CD4-positive, alpha-beta memory T cell (primary cell): Measurements from ENCODE around the gene NPFFR1. TPM values are rescaled to one million over a fixed set of nuclear protein-coding genes. Genes with fewer than 3 reads are reported as not detected.

Experiments
- CTCF ChIA-PET: fragments of 350-600 bp; sonication (Branson Sonifier 250); formaldehyde crosslinking; loops from one replicate; lab custom pipeline; 2021; ENCODE audit warnings: inconsistent platforms; ENCODE audit not compliant: partially characterized antibody; lab: Charles Lee
- POLR2A ChIA-PET: fragments of 350-600 bp; sonication (Branson Sonifier 250); formaldehyde crosslinking; loops from one replicate; lab custom pipeline; 2021; ENCODE audit not compliant: partially characterized antibody; lab: Charles Lee
- DNase-seq, 5 donors: peaks; one replicate each; pipeline versions ENCODE4 v3.0.0 to v3.0.0-alpha.2; 2020 to 2022; ENCODE audit warnings: mixed read lengths in 1 of 5
- H3K27ac ChIP-seq: one replicate; pipeline ENCODE4 v1.7.0; 2013; ENCODE audit warnings: low read depth, low read length
- H3K27me3 ChIP-seq: 2 replicates; pipeline ENCODE4 v1.7.0; 2013; ENCODE audit warnings: mild to moderate bottlenecking, low read length, moderate library complexity; ENCODE audit not compliant: insufficient read depth
- H3K36me3 ChIP-seq: 2 replicates; pipeline ENCODE4 v1.7.0; 2013; ENCODE audit warnings: mild to moderate bottlenecking, low read length, moderate library complexity; ENCODE audit not compliant: insufficient read depth
- H3K4me1 ChIP-seq: 2 replicates; pipeline ENCODE4 v1.7.0; 2013; ENCODE audit warnings: mild to moderate bottlenecking, low read length, moderate library complexity; ENCODE audit not compliant: insufficient read depth
- H3K4me3 ChIP-seq, 2 donors: one replicate each; pipeline ENCODE4 v1.7.0; 2013; ENCODE audit warnings: low read length in 2 of 2, mild to moderate bottlenecking in 1 of 2
- H3K9me3 ChIP-seq, 2 donors: one replicate each; pipeline ENCODE4 v1.7.0; 2013; ENCODE audit warnings: low read length in 2 of 2, control low read depth in 1 of 2; ENCODE audit not compliant: control insufficient read depth in 1 of 2
- H3K27ac Mint-ChIP-seq, 7 donors: one replicate each; pipeline ENCODE4 v1.8.0; 2020 to 2021; ENCODE audit warnings: mixed read lengths in 7 of 7, mild to moderate bottlenecking in 6 of 7, inconsistent platforms in 3 of 7, moderate library complexity in 3 of 7
- H3K27me3 Mint-ChIP-seq, 2 donors: one replicate each; pipeline ENCODE4 v1.8.0; 2020 to 2021; ENCODE audit warnings: mixed read lengths in 2 of 2
- H3K36me3 Mint-ChIP-seq, 2 donors: one replicate each; pipeline ENCODE4 v1.8.0; 2020 to 2021; ENCODE audit warnings: mixed read lengths in 2 of 2, inconsistent platforms in 1 of 2, mild to moderate bottlenecking in 1 of 2
- H3K4me1 Mint-ChIP-seq, 4 donors: one replicate each; pipeline ENCODE4 v1.8.0; 2020 to 2021; ENCODE audit warnings: mixed read lengths in 4 of 4, mild to moderate bottlenecking in 1 of 4
- H3K4me3 Mint-ChIP-seq, 8 donors: one replicate each; pipeline ENCODE4 v1.8.0; 2020 to 2021; ENCODE audit warnings: mixed read lengths in 8 of 8, mild to moderate bottlenecking in 7 of 8, moderate library complexity in 6 of 8, inconsistent platforms in 3 of 8
- H3K9me3 Mint-ChIP-seq, 8 donors: one replicate each; pipeline ENCODE4 v1.8.0; 2020 to 2021; ENCODE audit warnings: mixed read lengths in 8 of 8, mild to moderate bottlenecking in 5 of 8, inconsistent platforms in 3 of 8, moderate library complexity in 1 of 8
- intact Hi-C: fragments of 100-400 bp; cut with micrococcal nuclease; formaldehyde crosslinking; loops from one replicate; pipeline ENCODE4 v1.15.1; 2023
- polyA plus RNA-seq, 2 donors: library from polyadenylated mRNA; unstranded; fragments of 300-500 nt; fragmentation: Illumina TruSeq; gene quantifications; one replicate each; pipeline ENCODE4 v1.2.3, GENCODE V29; 2021
- total RNA-seq, 2 experiments: library from RNA; stranded (reverse); gene quantifications; one replicate each; pipeline ENCODE4 v1.2.3, GENCODE V29; 2021

NPFFR1 gene
- total and polyA plus RNA-seq, 4 experiments from 2014 or later = not detected

- H3K4me3 Mint-ChIP-seq = no peak overlapping the region
- H3K4me3 ChIP-seq = no peak overlapping the region
- H3K4me1 Mint-ChIP-seq = no peaks in the 10 kb centered on the region
- no peak for DNase-seq
- intact Hi-C loops = no loop called here
- H3K27me3 Mint-ChIP-seq = no peaks in the 10 kb centered on the region
- ChIA-PET POLR2A (no interaction called here), CTCF (interaction anchor here (1.7 kb wide), 1 partner anchor 41 kb away, joined by 3 read pairs; no protein-coding TSS in a partner anchor)
- H3K9me3 Mint-ChIP-seq = no peaks in the 10 kb centered on the region
- no peaks in the 10 kb centered on the region for H3K9me3 ChIP-seq
- H3K36me3 ChIP-seq = no peaks in the 10 kb centered on the region
- H3K4me1 ChIP-seq = no peaks in the 10 kb centered on the region
- H3K27ac ChIP-seq = no peak overlapping the region
- H3K27me3 ChIP-seq = no peaks in the 10 kb centered on the region
- peak overlapping the region in 1 of 7 donors; percentile 0 for H3K27ac Mint-ChIP-seq
- H3K36me3 Mint-ChIP-seq = no peaks in the 10 kb centered on the region
These were observed 22.4 kb upstream of the NPFFR1 start for GRCh38 chr10:70306181-70306705.

- no peaks in the 10 kb centered on the region for H3K9me3 ChIP-seq
- Mint-ChIP-seq H3K4me1 (no peaks in the 10 kb centered on the region), H3K36me3 (no peaks in the 10 kb centered on the region), H3K27ac (no peak overlapping the region), H3K4me3 (no peak overlapping the region), H3K27me3 (no peaks in the 10 kb centered on the region), H3K9me3 (no peaks in the 10 kb centered on the region)
- no peaks in the 10 kb centered on the region for H3K36me3 ChIP-seq
- no peak overlapping the region for H3K4me3 ChIP-seq
- intact Hi-C loops = no loop called here
- H3K27ac ChIP-seq = no peak overlapping the region
- H3K27me3 ChIP-seq = no peaks in the 10 kb centered on the region
- ChIA-PET CTCF (no interaction called here), POLR2A (no interaction called here)
- no peak for DNase-seq
- no peaks in the 10 kb centered on the region for H3K4me1 ChIP-seq
These were observed 19.9 kb upstream of the NPFFR1 start for GRCh38 chr10:70303730-70304129.

GRCh38 chr10:70302292-70302691 is 18.5 kb upstream of the NPFFR1 start:
- Histone ChIP-seq H3K27me3 (no peaks in the 10 kb centered on the region), H3K9me3 (no peaks in the 10 kb centered on the region), H3K4me1 (no peaks in the 10 kb centered on the region), H3K36me3 (no peaks in the 10 kb centered on the region), H3K4me3 (no peak overlapping the region), H3K27ac (no peak overlapping the region)
- Mint-ChIP-seq H3K4me1 (no peaks in the 10 kb centered on the region), H3K27me3 (no peaks in the 10 kb centered on the region), H3K36me3 (no peaks in the 10 kb centered on the region), H3K27ac (no peak overlapping the region), H3K4me3 (no peak overlapping the region), H3K9me3 (no peaks in the 10 kb centered on the region)
- POLR2A ChIA-PET = no interaction called here
- DNase-seq = no peak
- CTCF ChIA-PET = no interaction called here
- intact Hi-C loops = no loop called here

- Mint-ChIP-seq H3K4me3 (no peak overlapping the region), H3K36me3 (no peaks in the 10 kb centered on the region), H3K27me3 (no peaks in the 10 kb centered on the region), H3K27ac (no peak overlapping the region), H3K4me1 (no peaks in the 10 kb centered on the region), H3K9me3 (no peaks in the 10 kb centered on the region)
- ChIA-PET CTCF (interaction anchor here (0.7 kb wide), 1 partner anchor 64 kb away, joined by 3 read pairs; no protein-coding TSS in a partner anchor), POLR2A (no interaction called here)
- Histone ChIP-seq H3K4me3 (no peak overlapping the region), H3K36me3 (no peaks in the 10 kb centered on the region), H3K4me1 (no peaks in the 10 kb centered on the region), H3K9me3 (no peaks in the 10 kb centered on the region), H3K27me3 (no peaks in the 10 kb centered on the region), H3K27ac (no peak overlapping the region)
- no peak for DNase-seq
- intact Hi-C loops = no loop called here
These were observed 17.2 kb upstream of the NPFFR1 start for GRCh38 chr10:70300908-70301597.

- H3K27ac Mint-ChIP-seq = no peak overlapping the region
- H3K4me3 Mint-ChIP-seq = no peak overlapping the region
- H3K27ac ChIP-seq = no peak overlapping the region
- H3K36me3 ChIP-seq = no peaks in the 10 kb centered on the region
- POLR2A ChIA-PET = no interaction called here
- no peaks in the 10 kb centered on the region for H3K4me1 ChIP-seq
- no peak overlapping the region for H3K4me3 ChIP-seq
- no peaks in the 10 kb centered on the region for H3K27me3 ChIP-seq
- no peaks in the 10 kb centered on the region for H3K9me3 ChIP-seq
- intact Hi-C loops = no loop called here
- H3K9me3 Mint-ChIP-seq = no peaks in the 10 kb centered on the region
- no peaks in the 10 kb centered on the region for H3K27me3 Mint-ChIP-seq
- H3K36me3 Mint-ChIP-seq = no peaks in the 10 kb centered on the region
- no peak for DNase-seq
- CTCF ChIA-PET = no interaction called here
- no peaks in the 10 kb centered on the region for H3K4me1 Mint-ChIP-seq
These were observed 16.7 kb upstream of the NPFFR1 start for GRCh38 chr10:70300461-70300860.

GRCh38 chr10:70299876-70300275 is 16.1 kb upstream of the NPFFR1 start:
- Histone ChIP-seq H3K4me3 (no peak overlapping the region), H3K9me3 (no peaks in the 10 kb centered on the region), H3K36me3 (no peaks in the 10 kb centered on the region), H3K27ac (no peak overlapping the region), H3K27me3 (no peaks in the 10 kb centered on the region), H3K4me1 (no peaks in the 10 kb centered on the region)
- intact Hi-C loops = no loop called here
- ChIA-PET CTCF (no interaction called here), POLR2A (no interaction called here)
- Mint-ChIP-seq H3K36me3 (no peaks in the 10 kb centered on the region), H3K27me3 (no peaks in the 10 kb centered on the region), H3K4me1 (no peaks in the 10 kb centered on the region), H3K27ac (no peak overlapping the region), H3K4me3 (no peak overlapping the region), H3K9me3 (no peaks in the 10 kb centered on the region)
- DNase-seq = no peak

GRCh38 chr10:70298393-70298792 is 14.6 kb upstream of the NPFFR1 start:
- Histone ChIP-seq H3K36me3 (no peaks in the 10 kb centered on the region), H3K27me3 (no peaks in the 10 kb centered on the region), H3K27ac (no peak overlapping the region), H3K4me3 (no peak overlapping the region), H3K9me3 (no peaks in the 10 kb centered on the region), H3K4me1 (no peaks in the 10 kb centered on the region)
- no peaks in the 10 kb centered on the region for H3K4me1 Mint-ChIP-seq
- no peaks in the 10 kb centered on the region for H3K9me3 Mint-ChIP-seq
- H3K27me3 Mint-ChIP-seq = no peaks in the 10 kb centered on the region
- intact Hi-C loops = no loop called here
- CTCF ChIA-PET = no interaction called here
- POLR2A ChIA-PET = no interaction called here
- H3K27ac Mint-ChIP-seq = no peak overlapping the region
- no peak for DNase-seq
- no peak overlapping the region for H3K4me3 Mint-ChIP-seq
- no peaks in the 10 kb centered on the region for H3K36me3 Mint-ChIP-seq
